ENCODE results near the gene CDRT4. TPM values are rescaled to one million over a fixed set of nuclear protein-coding genes. Genes with fewer than 3 reads are reported as not detected.

CDRT4 gene
- total and polyA plus RNA-seq, 10 of the 15 experiments (the other 5 are each of a cell fraction or from before 2014, with no cell fraction given) = 0.11 to 1.3 (median 0.51) TPM; not detected in 3

DNA sequence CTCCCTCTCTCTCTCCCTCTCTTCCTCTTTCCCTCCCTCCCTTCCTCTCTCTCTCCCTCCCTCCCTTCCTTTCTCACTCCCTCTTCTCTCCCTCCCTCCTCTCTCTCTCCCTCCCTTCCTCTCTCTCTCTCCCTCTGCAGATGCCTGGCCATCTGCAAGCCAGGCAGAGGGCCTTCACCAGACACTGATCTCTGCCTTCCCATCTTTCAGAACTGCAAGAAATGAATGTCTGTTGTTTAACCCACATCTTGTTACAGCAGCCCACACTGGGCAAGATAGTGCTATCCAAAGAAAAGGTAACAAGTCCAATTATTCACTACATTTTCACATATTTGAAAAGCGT is 26.2 kb upstream of the CDRT4 start:
- Histone ChIP-seq H3K9ac (ENCODE audit: control insufficient read depth, insufficient read depth, low read length) (no peak overlapping the region), H3K4me1 (ENCODE audit: control insufficient read depth, insufficient read depth, low read length) (no peaks in the 10 kb centered on the region), H2AFZ (ENCODE audit: control insufficient read depth, low read depth, low read length) (no peak overlapping the region), H3K9me3 (replicated peaks; ENCODE audit: control insufficient read depth, insufficient read depth, low read length) (no peaks in the 10 kb centered on the region), H3K4me2 (ENCODE audit: control insufficient read depth, insufficient read depth) (no peak overlapping the region), H3K4me3 (no peak overlapping the region), H3K36me3 (ENCODE audit: control insufficient read depth in 2 of 2, insufficient read depth in 2 of 2, low read length in 1 of 2) (no peaks in the 10 kb centered on the region), H3K79me2 (ENCODE audit: control insufficient read depth, insufficient read depth, low read length) (no peaks in the 10 kb centered on the region), H4K20me1 (ENCODE audit: control insufficient read depth, insufficient read depth) (no peaks in the 10 kb centered on the region), H3K27ac (ENCODE audit: control insufficient read depth, insufficient read depth) (no peak overlapping the region), H3K27me3 (replicated peaks in 1 of 2; ENCODE audit: control insufficient read depth in 2 of 2, insufficient read depth in 2 of 2, low read length in 1 of 2) (no peaks in the 10 kb centered on the region)
- in situ Hi-C loops (cut with MboI) = no loop called here
- WGBS (ENCODE audit: insufficient coverage, insufficient replicate concordance, low lambda C conversion rate, missing lambda C conversion rate) = 0% methylated on average over 1 of the region's 1 CpG
- no peak for ATAC-seq
- no peak for DNase-seq (ENCODE audit: low read depth, low spot score)
- ChIA-PET CTCF (no interaction called here), POLR2A (no interaction called here), RAD21 (ENCODE audit: unreplicated experiment) (no interaction called here), SMC1A (ENCODE audit: uncharacterized antibody, unreplicated experiment) (no interaction called here)
- FAIRE-seq = no peak
- intact Hi-C loops (cut with micrococcal nuclease; ENCODE audit: unreplicated experiment) = no loop called here
- no TSS peak for BruUV-seq (replicated peaks)
- TF ChIP-seq IKZF2 (IDR thresholded peaks at IDR 0.05) = no peak
- no peak for TF ChIP-seq ASH2L (IDR thresholded peaks at IDR 0.05; ENCODE audit: borderline replicate concordance, low read depth)
- no peak for TF ChIP-seq SMAD5 (IDR thresholded peaks at IDR 0.05; ENCODE audit: low read depth)
- no peak for TF ChIP-seq LARP7 (IDR thresholded peaks at IDR 0.05)
- TF ChIP-seq POLR2A (IDR thresholded peaks at IDR 0.05; ENCODE audit: low read depth, low read length) = no peak
- TF ChIP-seq YY1 (IDR thresholded peaks at IDR 0.05; ENCODE audit: low read depth, low read length) = no peak
- no peak for TF ChIP-seq SIN3A (IDR thresholded peaks at IDR 0.05; ENCODE audit: low read depth, low read length)
- TF ChIP-seq EP300 (IDR thresholded peaks at IDR 0.05; ENCODE audit: borderline replicate concordance in 1 of 2, control insufficient read depth in 1 of 2, low read depth in 2 of 2, low read length in 2 of 2) = no peak
- TF ChIP-seq, protein P1, sequence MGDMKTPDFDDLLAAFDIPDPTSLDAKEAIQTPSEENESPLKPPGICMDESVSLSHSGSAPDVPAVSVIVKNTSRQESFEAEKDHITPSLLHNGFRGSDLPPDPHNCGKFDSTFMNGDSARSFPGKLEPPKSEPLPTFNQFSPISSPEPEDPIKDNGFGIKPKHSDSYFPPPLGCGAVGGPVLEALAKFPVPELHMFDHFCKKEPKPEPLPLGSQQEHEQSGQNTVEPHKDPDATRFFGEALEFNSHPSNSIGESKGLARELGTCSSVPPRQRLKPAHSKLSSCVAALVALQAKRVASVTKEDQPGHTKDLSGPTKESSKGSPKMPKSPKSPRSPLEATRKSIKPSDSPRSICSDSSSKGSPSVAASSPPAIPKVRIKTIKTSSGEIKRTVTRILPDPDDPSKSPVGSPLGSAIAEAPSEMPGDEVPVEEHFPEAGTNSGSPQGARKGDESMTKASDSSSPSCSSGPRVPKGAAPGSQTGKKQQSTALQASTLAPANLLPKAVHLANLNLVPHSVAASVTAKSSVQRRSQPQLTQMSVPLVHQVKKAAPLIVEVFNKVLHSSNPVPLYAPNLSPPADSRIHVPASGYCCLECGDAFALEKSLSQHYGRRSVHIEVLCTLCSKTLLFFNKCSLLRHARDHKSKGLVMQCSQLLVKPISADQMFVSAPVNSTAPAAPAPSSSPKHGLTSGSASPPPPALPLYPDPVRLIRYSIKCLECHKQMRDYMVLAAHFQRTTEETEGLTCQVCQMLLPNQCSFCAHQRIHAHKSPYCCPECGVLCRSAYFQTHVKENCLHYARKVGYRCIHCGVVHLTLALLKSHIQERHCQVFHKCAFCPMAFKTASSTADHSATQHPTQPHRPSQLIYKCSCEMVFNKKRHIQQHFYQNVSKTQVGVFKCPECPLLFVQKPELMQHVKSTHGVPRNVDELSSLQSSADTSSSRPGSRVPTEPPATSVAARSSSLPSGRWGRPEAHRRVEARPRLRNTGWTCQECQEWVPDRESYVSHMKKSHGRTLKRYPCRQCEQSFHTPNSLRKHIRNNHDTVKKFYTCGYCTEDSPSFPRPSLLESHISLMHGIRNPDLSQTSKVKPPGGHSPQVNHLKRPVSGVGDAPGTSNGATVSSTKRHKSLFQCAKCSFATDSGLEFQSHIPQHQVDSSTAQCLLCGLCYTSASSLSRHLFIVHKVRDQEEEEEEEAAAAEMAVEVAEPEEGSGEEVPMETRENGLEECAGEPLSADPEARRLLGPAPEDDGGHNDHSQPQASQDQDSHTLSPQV (IDR thresholded peaks at IDR 0.05) = no peak
- TF ChIP-seq, protein P2, sequence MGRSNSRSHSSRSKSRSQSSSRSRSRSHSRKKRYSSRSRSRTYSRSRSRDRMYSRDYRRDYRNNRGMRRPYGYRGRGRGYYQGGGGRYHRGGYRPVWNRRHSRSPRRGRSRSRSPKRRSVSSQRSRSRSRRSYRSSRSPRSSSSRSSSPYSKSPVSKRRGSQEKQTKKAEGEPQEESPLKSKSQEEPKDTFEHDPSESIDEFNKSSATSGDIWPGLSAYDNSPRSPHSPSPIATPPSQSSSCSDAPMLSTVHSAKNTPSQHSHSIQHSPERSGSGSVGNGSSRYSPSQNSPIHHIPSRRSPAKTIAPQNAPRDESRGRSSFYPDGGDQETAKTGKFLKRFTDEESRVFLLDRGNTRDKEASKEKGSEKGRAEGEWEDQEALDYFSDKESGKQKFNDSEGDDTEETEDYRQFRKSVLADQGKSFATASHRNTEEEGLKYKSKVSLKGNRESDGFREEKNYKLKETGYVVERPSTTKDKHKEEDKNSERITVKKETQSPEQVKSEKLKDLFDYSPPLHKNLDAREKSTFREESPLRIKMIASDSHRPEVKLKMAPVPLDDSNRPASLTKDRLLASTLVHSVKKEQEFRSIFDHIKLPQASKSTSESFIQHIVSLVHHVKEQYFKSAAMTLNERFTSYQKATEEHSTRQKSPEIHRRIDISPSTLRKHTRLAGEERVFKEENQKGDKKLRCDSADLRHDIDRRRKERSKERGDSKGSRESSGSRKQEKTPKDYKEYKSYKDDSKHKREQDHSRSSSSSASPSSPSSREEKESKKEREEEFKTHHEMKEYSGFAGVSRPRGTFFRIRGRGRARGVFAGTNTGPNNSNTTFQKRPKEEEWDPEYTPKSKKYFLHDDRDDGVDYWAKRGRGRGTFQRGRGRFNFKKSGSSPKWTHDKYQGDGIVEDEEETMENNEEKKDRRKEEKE (IDR thresholded peaks at IDR 0.05) = no peak
- TF ChIP-seq KLF5 (IDR thresholded peaks at IDR 0.05; ENCODE audit: partially characterized antibody) = no peak
- TF ChIP-seq CREM (IDR thresholded peaks at IDR 0.05; ENCODE audit: low read depth) = no peak
- no peak for TF ChIP-seq RCOR1 (conservative IDR thresholded peaks at IDR 0.05; ENCODE audit: low read depth, low read length)
- no peak for TF ChIP-seq GATAD2B (conservative IDR thresholded peaks at IDR 0.05; ENCODE audit: low read depth)
- TF ChIP-seq CREB1 (IDR thresholded peaks at IDR 0.05; ENCODE audit: low read depth) = no peak
- TF ChIP-seq, protein P3, sequence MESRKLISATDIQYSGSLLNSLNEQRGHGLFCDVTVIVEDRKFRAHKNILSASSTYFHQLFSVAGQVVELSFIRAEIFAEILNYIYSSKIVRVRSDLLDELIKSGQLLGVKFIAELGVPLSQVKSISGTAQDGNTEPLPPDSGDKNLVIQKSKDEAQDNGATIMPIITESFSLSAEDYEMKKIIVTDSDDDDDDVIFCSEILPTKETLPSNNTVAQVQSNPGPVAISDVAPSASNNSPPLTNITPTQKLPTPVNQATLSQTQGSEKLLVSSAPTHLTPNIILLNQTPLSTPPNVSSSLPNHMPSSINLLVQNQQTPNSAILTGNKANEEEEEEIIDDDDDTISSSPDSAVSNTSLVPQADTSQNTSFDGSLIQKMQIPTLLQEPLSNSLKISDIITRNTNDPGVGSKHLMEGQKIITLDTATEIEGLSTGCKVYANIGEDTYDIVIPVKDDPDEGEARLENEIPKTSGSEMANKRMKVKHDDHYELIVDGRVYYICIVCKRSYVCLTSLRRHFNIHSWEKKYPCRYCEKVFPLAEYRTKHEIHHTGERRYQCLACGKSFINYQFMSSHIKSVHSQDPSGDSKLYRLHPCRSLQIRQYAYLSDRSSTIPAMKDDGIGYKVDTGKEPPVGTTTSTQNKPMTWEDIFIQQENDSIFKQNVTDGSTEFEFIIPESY (IDR thresholded peaks at IDR 0.05) = no peak
- no peak for TF ChIP-seq STAT1 (conservative IDR thresholded peaks at IDR 0.05)
- no peak for TF ChIP-seq CHD4 (IDR thresholded peaks at IDR 0.05)
